H1 (cell line): Measurements from ENCODE around the gene C2orf92. TPM values are rescaled to one million over a fixed set of nuclear protein-coding genes. Genes with fewer than 3 reads are reported as not detected.

Experiments
- CTCF ChIA-PET: fragments of 300-600 bp; sonication (Branson Sonifier 250); formaldehyde crosslinking; loops from one replicate; lab custom pipeline; 2021; ENCODE audit not compliant: partially characterized antibody; lab: Charles Lee
- POLR2A ChIA-PET: fragments of 300-600 bp; sonication (Branson Sonifier 250); formaldehyde crosslinking; loops from one replicate; lab custom pipeline; 2021; ENCODE audit warnings: inconsistent platforms; ENCODE audit not compliant: partially characterized antibody; lab: Charles Lee
- DNase-seq, 2 experiments: peaks; one replicate each; pipeline versions ENCODE4 v3.0.0 to v3.0.0-alpha.2; 2010 to 2022; ENCODE audit warnings: low spot score in 2 of 2, low read depth in 1 of 2, mixed read lengths in 1 of 2
- FAIRE-seq: peaks from 2 replicates; lab custom pipeline; 2011; peaks lifted over from hg19 to GRCh38; lab: Jason Lieb, UNC
- H2AFZ ChIP-seq: 2 replicates; pipeline ENCODE4 v1.8.1; 2012; ENCODE audit warnings: low read length, inconsistent platforms
- H2AK5ac ChIP-seq: 2 replicates; pipeline ENCODE4 v1.6.1; 2013; ENCODE audit warnings: low read depth, low read length
- H2BK120ac ChIP-seq: replicated peaks from 2 replicates; pipeline ENCODE3; 2013; ENCODE audit warnings: low read depth, low read length, inconsistent platforms
- H2BK12ac ChIP-seq: 2 replicates; pipeline ENCODE4 v1.6.1; 2013; ENCODE audit warnings: low read depth, low read length
- H2BK15ac ChIP-seq: 2 replicates; pipeline ENCODE4 v1.6.1; 2013; ENCODE audit warnings: low read length
- H2BK20ac ChIP-seq: 2 replicates; pipeline ENCODE4 v1.6.1; 2013; ENCODE audit warnings: low read length
- H2BK5ac ChIP-seq: 2 replicates; pipeline ENCODE4 v1.6.1; 2013; ENCODE audit warnings: low read depth, low read length
- H3K14ac ChIP-seq: 2 replicates; pipeline ENCODE4 v1.6.1; 2013; ENCODE audit warnings: inconsistent platforms; ENCODE audit not compliant: insufficient read length
- H3K18ac ChIP-seq: 2 replicates; pipeline ENCODE4 v1.6.1; 2013; ENCODE audit warnings: low read length; ENCODE audit errors: extremely low read depth
- H3K23ac ChIP-seq: 2 replicates; pipeline ENCODE4 v1.6.1; 2013; ENCODE audit warnings: inconsistent platforms; ENCODE audit not compliant: insufficient read length
- H3K23me2 ChIP-seq: 2 replicates; pipeline ENCODE4 v1.6.1; 2013; ENCODE audit warnings: low read depth, low read length
- H3K27ac ChIP-seq: 2 replicates; pipeline ENCODE4 v1.6.1; 2011; ENCODE audit warnings: low read depth, low read length, inconsistent platforms
- H3K27me3 ChIP-seq, 4 experiments: replicated peaks in 1 of 4; 1 replicate in 1 of 4; 2 replicates in 3 of 4; pipeline versions ENCODE4 v1.6.1 to v1.8.1; 2011 to 2013; ENCODE audit warnings: low read length in 3 of 4, mild to moderate bottlenecking in 3 of 4, inconsistent platforms in 2 of 4, mixed read lengths in 2 of 4, moderate library complexity in 1 of 4; ENCODE audit not compliant: control insufficient read depth in 3 of 4, insufficient read depth in 3 of 4; ENCODE audit errors: extremely low read depth in 1 of 4
- H3K36me3 ChIP-seq, 4 experiments: 2 replicates each; pipeline versions ENCODE4 v1.6.1 to v1.8.1; 2011 to 2013; ENCODE audit warnings: mild to moderate bottlenecking in 4 of 4, low read length in 3 of 4, moderate library complexity in 2 of 4, control low read depth in 1 of 4, inconsistent platforms in 1 of 4; ENCODE audit not compliant: insufficient read depth in 4 of 4, control insufficient read depth in 2 of 4
- H3K4ac ChIP-seq: replicated peaks from 2 replicates; pipeline ENCODE3; 2013; ENCODE audit warnings: low read length, low read depth, mixed read lengths, inconsistent platforms; ENCODE audit not compliant: insufficient read length
- H3K4me1 ChIP-seq, 4 experiments: replicated peaks in 1 of 4; 1 replicate in 1 of 4; 2 replicates in 3 of 4; pipeline versions ENCODE4 v1.6.1 to v1.8.1; 2011 to 2013; ENCODE audit warnings: low read length in 3 of 4, inconsistent platforms in 2 of 4, mixed read lengths in 1 of 4; ENCODE audit not compliant: insufficient read depth in 4 of 4, control insufficient read depth in 3 of 4
- H3K4me2 ChIP-seq, 2 experiments: 2 replicates each; pipeline versions ENCODE4 v1.6.1 to v1.8.1; 2011 to 2013; ENCODE audit warnings: low read depth in 2 of 2, low read length in 2 of 2, control low read depth in 1 of 2, inconsistent platforms in 1 of 2, mild to moderate bottlenecking in 1 of 2; ENCODE audit not compliant: insufficient read depth in 1 of 2
- H3K4me3 ChIP-seq, 4 experiments: fragments of 200-600, 300-600 bp in 1 of 4; sonication (generic), shearing (Covaris generic), sonication (Bioruptor Twin) in 1 of 4; 2 replicates each; pipeline versions ENCODE4 v1.5.1 to v1.8.1; 2011 to 2016; ENCODE audit warnings: low read length in 4 of 4, low read depth in 3 of 4, control low read depth in 2 of 4, inconsistent platforms in 2 of 4, mild to moderate bottlenecking in 2 of 4, mixed read lengths in 1 of 4, moderate library complexity in 1 of 4; ENCODE audit not compliant: insufficient read depth in 2 of 4; ENCODE audit errors: extremely low read depth in 1 of 4
- H3K56ac ChIP-seq: replicated peaks from 2 replicates; pipeline ENCODE3; 2013; ENCODE audit warnings: low read depth, mild to moderate bottlenecking, mixed read lengths, low read length, inconsistent platforms; ENCODE audit not compliant: insufficient read length
- H3K79me1 ChIP-seq: 2 replicates; pipeline ENCODE4 v1.6.1; 2013; ENCODE audit warnings: low read depth, low read length, control low read depth
- H3K79me2 ChIP-seq, 2 experiments: 2 replicates each; pipeline versions ENCODE4 v1.6.1 to v1.8.1; 2012 to 2013; ENCODE audit warnings: low read length in 2 of 2, mild to moderate bottlenecking in 2 of 2, inconsistent platforms in 1 of 2; ENCODE audit not compliant: insufficient read depth in 2 of 2, control insufficient read depth in 1 of 2
- H3K9ac ChIP-seq, 4 experiments: replicated peaks in 1 of 4; 1 replicate in 1 of 4; 2 replicates in 3 of 4; pipeline versions ENCODE4 v1.6.1 to v1.8.1; 2011 to 2013; ENCODE audit warnings: low read depth in 3 of 4, low read length in 3 of 4, control low read depth in 2 of 4, mild to moderate bottlenecking in 2 of 4, moderate library complexity in 2 of 4, inconsistent platforms in 1 of 4; ENCODE audit errors: extremely low read depth in 1 of 4
- H3K9me3 ChIP-seq, 2 experiments: 2 replicates each; pipeline versions ENCODE4 v1.6.1 to v1.8.1; 2012 to 2013; ENCODE audit warnings: mild to moderate bottlenecking in 2 of 2, moderate library complexity in 2 of 2, control low read depth in 1 of 2, inconsistent platforms in 1 of 2, low read depth in 1 of 2, low read length in 1 of 2, mixed read lengths in 1 of 2; ENCODE audit not compliant: insufficient read depth in 2 of 2
- H4K20me1 ChIP-seq, 2 experiments: replicated peaks in 1 of 2; 2 replicates each; pipeline versions ENCODE3 to v1.8.1; 2011 to 2013; ENCODE audit warnings: inconsistent platforms in 2 of 2, low read length in 2 of 2, mild to moderate bottlenecking in 1 of 2; ENCODE audit not compliant: insufficient read depth in 2 of 2, control insufficient read depth in 1 of 2
- H4K5ac ChIP-seq: 2 replicates; pipeline ENCODE4 v1.6.1; 2013; ENCODE audit warnings: low read length, low read depth, mixed read lengths, inconsistent platforms; ENCODE audit not compliant: insufficient read length
- H4K8ac ChIP-seq: 2 replicates; pipeline ENCODE4 v1.8.0; 2013; ENCODE audit warnings: mild to moderate bottlenecking, moderate library complexity, low read length, inconsistent platforms; ENCODE audit not compliant: insufficient read depth; ENCODE audit errors: extremely low read depth
- H4K91ac ChIP-seq: replicated peaks from 2 replicates; pipeline ENCODE3; 2013; ENCODE audit warnings: low read length, mixed read lengths, inconsistent platforms; ENCODE audit not compliant: insufficient read length
- GTF2F1 ChIP-seq: IDR thresholded peaks from 2 replicates; pipeline ENCODE4 v1.6.1; 2012; ENCODE audit warnings: low read depth, low read length, improper control_type of control experiment, borderline replicate concordance
- JUN ChIP-seq: IDR thresholded peaks from 2 replicates; pipeline ENCODE4 v1.6.1; 2011; ENCODE audit warnings: low read depth, mild to moderate bottlenecking, improper control_type of control experiment, low read length
- POLR2A ChIP-seq, 2 experiments: IDR thresholded peaks; 1 replicate in 1 of 2; 2 replicates in 1 of 2; pipeline ENCODE4 v1.6.1; 2011; ENCODE audit warnings: low read depth in 2 of 2, low read length in 2 of 2, mild to moderate bottlenecking in 2 of 2; ENCODE audit errors: control extremely low read depth in 1 of 2
- POLR2AphosphoS5 ChIP-seq: IDR thresholded peaks from 2 replicates; pipeline ENCODE4 v1.6.1; 2011; ENCODE audit warnings: low read depth, low read length
- SP1 ChIP-seq: IDR thresholded peaks from 2 replicates; pipeline ENCODE4 v1.6.1; 2011; ENCODE audit warnings: low read depth, low read length
- SP2 ChIP-seq: IDR thresholded peaks from 2 replicates; pipeline ENCODE4 v1.6.1; 2012; ENCODE audit warnings: mild to moderate bottlenecking, low read length, inconsistent platforms
- TBP ChIP-seq: IDR thresholded peaks from 2 replicates; pipeline ENCODE4 v1.6.1; 2011; ENCODE audit warnings: low read depth, low read length, improper control_type of control experiment
- WGBS, 2 experiments: shearing (Covaris generic) in 1 of 2; methylation state at CpG; one replicate each; pipeline versions ENCODE4 v1.1.6 to v1.1.7; 2013 to 2015; ENCODE audit warnings: low lambda C conversion rate in 2 of 2, mixed read lengths in 2 of 2, inconsistent platforms in 1 of 2, low coverage in 1 of 2, missing lambda C conversion rate in 1 of 2; ENCODE audit not compliant: insufficient replicate concordance in 2 of 2, insufficient coverage in 1 of 2, insufficient read length in 1 of 2; ENCODE audit errors: extremely low coverage in 1 of 2, missing lambda C conversion rate in 1 of 2; 5-methylcytosine and 5-hydroxymethylcytosine counted together
- polyA plus RNA-seq, 7 experiments: library from polyadenylated mRNA; depleted of rRNA in 3 of 7; stranded (reverse) in 5 of 7; unstranded in 2 of 7; fragments of >200 nt in 5 of 7; fragments of 200-250 nt in 2 of 7; gene quantifications; 1 replicate in 5 of 7; 2 replicates in 1 of 7; 4 replicates in 1 of 7; pipeline versions ENCODE4 v1.2.1 to v1.2.3, GENCODE V29; 2011 to 2013; ENCODE audit warnings: missing spikeins in 2 of 7, mixed read lengths in 2 of 7
- total RNA-seq: library from RNA; stranded (reverse); fragmentation: NEBNext Ultra II Directional; extraction: Animal tissue kit (Norgen Biotek cat#: 25700); gene quantifications from 2 replicates; pipeline ENCODE4 v1.2.1, GENCODE V29; 2021

Gene C2orf92
- total and polyA plus RNA-seq, 2 of the 8 experiments (the other 6 are each of a cell fraction or from before 2014, with no cell fraction given) = 2.3 to 3.7 TPM

DNA sequence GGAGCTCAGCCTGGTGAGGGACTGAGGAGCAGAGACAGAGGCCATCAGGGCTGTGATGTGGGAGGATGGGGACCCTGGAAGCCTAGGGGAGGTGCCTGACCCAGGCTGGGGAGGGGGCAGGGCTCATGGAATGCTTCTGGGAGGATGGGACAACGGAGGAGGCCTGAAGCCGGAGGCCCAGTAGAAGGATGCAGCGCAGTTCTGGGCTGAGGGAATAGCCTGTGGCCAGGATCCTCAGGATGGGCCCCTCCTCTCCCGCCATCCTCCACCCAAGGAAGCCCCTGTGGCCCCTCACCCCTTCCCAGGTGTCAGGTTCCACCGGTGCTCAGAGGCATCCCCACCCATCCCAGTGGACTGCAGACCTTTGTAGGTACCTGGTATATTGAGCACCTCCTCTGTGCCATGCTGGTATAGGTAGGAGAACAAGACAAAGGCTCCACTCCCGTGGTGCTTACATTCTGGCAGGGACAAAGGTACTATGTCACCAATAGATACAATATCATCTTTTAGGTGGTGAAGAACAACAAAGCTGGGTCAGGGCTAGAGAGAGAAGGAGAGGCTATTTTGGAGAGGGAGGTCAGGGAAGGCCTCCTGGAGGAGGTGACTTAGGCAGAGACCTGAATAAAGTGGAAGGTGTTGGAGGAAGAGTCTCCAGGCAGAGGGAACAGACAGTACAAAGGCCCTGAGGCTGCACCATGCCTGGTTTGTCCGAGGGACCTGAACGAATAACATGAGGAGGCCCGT lies 46.6 kb downstream of the C2orf92 start:
- WGBS, 2 experiments = 95% methylated on average over 9 of the region's 9 CpGs; no CpG with 5 or more reads in 1 of the 2 experiments
- Histone ChIP-seq H2BK15ac (no peak overlapping the region), H3K4me3 (no peak overlapping the region), H3K23me2 (no peaks in the 10 kb centered on the region), H3K27ac (no peak overlapping the region), H3K56ac (no peak overlapping the region), H3K18ac (no peak overlapping the region), H2AFZ (no peak overlapping the region), H3K79me2 (no peaks in the 10 kb centered on the region), H3K27me3 (no peaks in the 10 kb centered on the region), H4K5ac (no peak overlapping the region), H3K79me1 (no peaks in the 10 kb centered on the region), H3K14ac (no peak overlapping the region), H3K23ac (no peak overlapping the region), H3K36me3 (no peaks in the 10 kb centered on the region), H2BK5ac (no peak overlapping the region), H3K9me3 (no peaks in the 10 kb centered on the region), H4K8ac (no peak overlapping the region), H2BK120ac (no peak overlapping the region), H4K20me1 (no peaks in the 10 kb centered on the region), H3K4me2 (no peak overlapping the region), H3K9ac (no peak overlapping the region), H4K91ac (no peak overlapping the region), H2AK5ac (no peak overlapping the region), H2BK20ac (no peak overlapping the region), H3K4ac (peak overlapping the region; percentile 24), H3K4me1 (peaks cover 2 to 13% (median 3%) of the 10 kb centered on the region in 4 experiments; a peak in 6 of 7 replicates), H2BK12ac (no peak overlapping the region)
- POLR2A ChIA-PET = no interaction called here
- FAIRE-seq (no peak), DNase-seq (no peak)
- TF ChIP-seq GTF2F1 (no peak), POLR2A (IDR thresholded peaks at IDR 0.05; ENCODE audit: control extremely low read depth in 1 of 2, low read depth in 2 of 2, low read length in 2 of 2) (no peak), SP2 (no peak), JUN (no peak), POLR2AphosphoS5 (no peak), TBP (no peak), SP1 (no peak)
- CTCF ChIA-PET = interaction anchor here (1.0 to 13.6 kb wide), 3 partner anchors 9 to 25 kb away, joined by 3 to 202 read pairs (median 63); no protein-coding TSS in a partner anchor
